SK-N-SH (cell line): ENCODE results near the gene RPIA. TPM values are rescaled to one million over a fixed set of nuclear protein-coding genes. Genes with fewer than 3 reads are reported as not detected.

Source experiments
- CTCF ChIA-PET: fragments of 300-600, 350-600 bp; formaldehyde crosslinking; extraction: SDS; loops from one replicate; lab custom pipeline; 2021; lab: Yijun Ruan, JAX
- POLR2A ChIA-PET: fragments of 350-600 bp; sonication (Branson Sonifier 250); formaldehyde crosslinking; extraction: SDS; loops from one replicate; lab custom pipeline; 2020; ENCODE audit warnings: antibody characterized with exemption, inconsistent platforms; lab: Yijun Ruan, JAX
- DNase-seq: peaks from one replicate; pipeline ENCODE4 v3.0.0; 2012
- H2AFZ ChIP-seq: fragments of 200-600 bp; sonication (generic); 2 replicates; pipeline ENCODE4 v1.8.1; 2016; ENCODE audit warnings: antibody characterized with exemption, mild to moderate bottlenecking, low read depth
- H3F3A ChIP-seq: fragments of 200-600 bp; sonication (generic); replicated peaks from 2 replicates; pipeline ENCODE3; 2016; ENCODE audit warnings: antibody characterized with exemption, mild to moderate bottlenecking; ENCODE audit not compliant: insufficient read depth
- H3K27ac ChIP-seq, 2 experiments: fragments of 200-500 bp in 1 of 2; fragments of 200-600 bp in 1 of 2; sonication (Bioruptor generic) in 1 of 2; sonication (generic), shearing (Covaris generic) in 1 of 2; 2 replicates each; pipeline versions ENCODE4 v1.5.1 to v1.6.1; 2014 to 2016; ENCODE audit warnings: low read depth in 2 of 2, inconsistent platforms in 1 of 2, low read length in 1 of 2, mild to moderate bottlenecking in 1 of 2, mixed read lengths in 1 of 2
- H3K27me3 ChIP-seq: fragments of 200-600 bp; sonication (generic), shearing (Covaris generic); 2 replicates; pipeline ENCODE4 v1.6.1; 2016; ENCODE audit warnings: mixed run types; ENCODE audit not compliant: insufficient read depth
- H3K36me3 ChIP-seq, 2 experiments: fragments of 200-500 bp in 1 of 2; fragments of 200-600 bp in 1 of 2; sonication (Bioruptor generic) in 1 of 2; sonication (generic) in 1 of 2; replicated peaks in 1 of 2; 2 replicates each; pipeline versions ENCODE3 to v1.5.1; 2014 to 2016; ENCODE audit warnings: low read length in 1 of 2, mild to moderate bottlenecking in 1 of 2; ENCODE audit not compliant: insufficient read depth in 2 of 2, control insufficient read depth in 1 of 2
- H3K4me1 ChIP-seq, 2 experiments: fragments of 200-500 bp in 1 of 2; fragments of 200-600 bp in 1 of 2; sonication (Bioruptor generic) in 1 of 2; sonication (generic), shearing (Covaris generic) in 1 of 2; 2 replicates each; pipeline versions ENCODE4 v1.5.1 to v1.6.1; 2014 to 2016; ENCODE audit warnings: low read depth in 1 of 2, low read length in 1 of 2, mixed run types in 1 of 2; ENCODE audit not compliant: insufficient read depth in 2 of 2, control insufficient read depth in 1 of 2
- H3K4me2 ChIP-seq: fragments of 200-600 bp; sonication (generic), shearing (Covaris generic); 2 replicates; pipeline ENCODE4 v1.6.1; 2017; ENCODE audit warnings: mixed run types
- H3K4me3 ChIP-seq, 2 experiments: fragments of 200-500 bp in 1 of 2; fragments of 200-600 bp in 1 of 2; sonication (Bioruptor generic) in 1 of 2; sonication (generic), shearing (Covaris generic) in 1 of 2; 2 replicates each; pipeline versions ENCODE4 v1.5.1 to v1.8.1; 2014 to 2016; ENCODE audit warnings: low read depth in 2 of 2, inconsistent platforms in 1 of 2, low read length in 1 of 2, mild to moderate bottlenecking in 1 of 2, mixed read lengths in 1 of 2, moderate library complexity in 1 of 2
- H3K79me2 ChIP-seq: fragments of 200-600 bp; sonication (generic); 2 replicates; pipeline ENCODE4 v1.8.1; 2017; ENCODE audit warnings: mild to moderate bottlenecking; ENCODE audit not compliant: insufficient read depth
- H3K9ac ChIP-seq: fragments of 200-600 bp; sonication (generic); 2 replicates; pipeline ENCODE4 v1.6.1; 2017; ENCODE audit warnings: mixed run types
- H3K9me2 ChIP-seq: fragments of 200-600 bp; sonication (generic); 2 replicates; pipeline ENCODE4 v1.6.1; 2017; ENCODE audit warnings: mixed run types
- H3K9me3 ChIP-seq: fragments of 200-600 bp; sonication (generic); 2 replicates; pipeline ENCODE4 v1.6.1; 2017; ENCODE audit warnings: mixed run types, mild to moderate bottlenecking, moderate library complexity
- H4K20me1 ChIP-seq: fragments of 200-600 bp; sonication (generic); 2 replicates; pipeline ENCODE4 v1.6.1; 2017; ENCODE audit warnings: mild to moderate bottlenecking, mixed run types; ENCODE audit not compliant: insufficient read depth
- CTCF ChIP-seq: fragments of 200-600 bp; sonication (generic); IDR thresholded peaks from 2 replicates; pipeline ENCODE4 v1.6.1; 2017; ENCODE audit warnings: antibody characterized with exemption, mild to moderate bottlenecking, moderate library complexity
- ELF1 ChIP-seq: IDR thresholded peaks from 2 replicates; pipeline ENCODE4 v1.4.0; 2012
- FOXJ3 ChIP-seq: sonication (generic); formaldehyde crosslinking; IDR thresholded peaks from 2 replicates; pipeline ENCODE4 v1.5.1; 2020; ENCODE audit warnings: mild to moderate bottlenecking, missing genetic modification reagents
- IRF3 ChIP-seq: fragments of 150-350 bp; IDR thresholded peaks from 2 replicates; pipeline ENCODE4 v1.6.1; 2016; ENCODE audit warnings: mild to moderate bottlenecking, low read depth, low read length
- JUND ChIP-seq: IDR thresholded peaks from 2 replicates; pipeline ENCODE4 v1.4.0; 2012
- MAX ChIP-seq: IDR thresholded peaks from 2 replicates; pipeline ENCODE4 v1.4.0; 2012; ENCODE audit warnings: low read depth
- MEF2A ChIP-seq: IDR thresholded peaks from 2 replicates; pipeline ENCODE4 v1.4.0; 2012; ENCODE audit warnings: low read depth, borderline replicate concordance
- MXI1 ChIP-seq: IDR thresholded peaks from 2 replicates; pipeline ENCODE4 v1.6.1; 2012; ENCODE audit warnings: mild to moderate bottlenecking, low read depth, low read length, improper control_type of control experiment
- NRF1 ChIP-seq: IDR thresholded peaks from 2 replicates; pipeline ENCODE4 v1.6.1; 2012; ENCODE audit warnings: low read depth, mild to moderate bottlenecking, low read length
- RXRA ChIP-seq: IDR thresholded peaks from 2 replicates; pipeline ENCODE4 v1.4.0; 2012; ENCODE audit warnings: low read depth, mild to moderate bottlenecking, borderline replicate concordance
- SIN3A ChIP-seq: IDR thresholded peaks from 2 replicates; pipeline ENCODE4 v1.6.1; 2012; ENCODE audit warnings: low read depth, mild to moderate bottlenecking, low read length, moderate library complexity, borderline replicate concordance
- SMC3 ChIP-seq: IDR thresholded peaks from 2 replicates; pipeline ENCODE4 v1.6.1; 2012; ENCODE audit warnings: low read depth, low read length, improper control_type of control experiment
- TCF12 ChIP-seq: IDR thresholded peaks from 2 replicates; pipeline ENCODE4 v1.4.0; 2012
- ZBTB33 ChIP-seq: IDR thresholded peaks from 2 replicates; pipeline ENCODE4 v1.4.0; 2012; ENCODE audit warnings: low read depth, borderline replicate concordance
- WGBS: methylation state at CpG from one replicate; pipeline ENCODE4 v1.1.6; 2017; ENCODE audit warnings: low lambda C conversion rate; 5-methylcytosine and 5-hydroxymethylcytosine counted together
- polyA plus RNA-seq, 3 experiments: library from polyadenylated mRNA; depleted of rRNA; stranded (reverse); fragments of >200 nt; gene quantifications; 2 replicates each; pipeline ENCODE4 v1.2.3, GENCODE V29; 2012

RPIA gene
- polyA plus RNA-seq, 1 of the 3 experiments (the other 2 are of a cell fraction): 17.4 TPM

- peaks cover 7% of the 10 kb centered on the region; the same call in 1 of the 2 replicates for H3K79me2 ChIP-seq
- TF ChIP-seq RXRA: no peak
- no peak for TF ChIP-seq IRF3
- TF ChIP-seq MAX: no peak
- no peak for TF ChIP-seq MEF2A
- no peak for TF ChIP-seq ZBTB33
- no peak for TF ChIP-seq ELF1
- TF ChIP-seq TCF12: no peak
- no peak for TF ChIP-seq FOXJ3 (CRISPR knock-in tag)
- no peak for TF ChIP-seq MXI1
- TF ChIP-seq JUND: no peak
- no peak for TF ChIP-seq SMC3
- TF ChIP-seq SIN3A: no peak
- TF ChIP-seq NRF1: no peak
- no peak for TF ChIP-seq CTCF
- POLR2A ChIA-PET: no interaction called here
- H3K9me2 ChIP-seq: no peaks in the 10 kb centered on the region
- CTCF ChIA-PET: interaction anchor here (1.1 to 1.5 kb wide), 3 partner anchors 9 to 40 kb away, joined by 4 to 5 read pairs (median 5); no protein-coding TSS in a partner anchor
- no peak overlapping the region for H3K9ac ChIP-seq
- H2AFZ ChIP-seq: no peak overlapping the region
- H4K20me1 ChIP-seq: no peaks in the 10 kb centered on the region
- H3K27ac ChIP-seq: no peak overlapping the region
- H3K4me1 ChIP-seq: no peaks in the 10 kb centered on the region; a peak in 2 of 4 replicates
- no peak overlapping the region for H3K4me2 ChIP-seq
- peaks cover 3 to 10% of the 10 kb centered on the region in 2 experiments for H3K36me3 ChIP-seq
- no peak overlapping the region for H3K4me3 ChIP-seq
- no peaks in the 10 kb centered on the region for H3K27me3 ChIP-seq
- no peaks in the 10 kb centered on the region for H3K9me3 ChIP-seq
- WGBS: 96% methylated on average over 1 of the region's 1 CpG
- H3F3A ChIP-seq: no peaks in the 10 kb centered on the region
- no peak for DNase-seq
Observed at GRCh38 chr2:88711289-88711688, 19.8 kb downstream of the RPIA start.
